ENCODE data around the gene LRRN1.
"Not testable (repeated sequence)": the region's sequence is repeated elsewhere in the genome, so short reads cannot be mapped to it uniquely, and the experiment has no call there.

LRRN1 gene

DNA sequence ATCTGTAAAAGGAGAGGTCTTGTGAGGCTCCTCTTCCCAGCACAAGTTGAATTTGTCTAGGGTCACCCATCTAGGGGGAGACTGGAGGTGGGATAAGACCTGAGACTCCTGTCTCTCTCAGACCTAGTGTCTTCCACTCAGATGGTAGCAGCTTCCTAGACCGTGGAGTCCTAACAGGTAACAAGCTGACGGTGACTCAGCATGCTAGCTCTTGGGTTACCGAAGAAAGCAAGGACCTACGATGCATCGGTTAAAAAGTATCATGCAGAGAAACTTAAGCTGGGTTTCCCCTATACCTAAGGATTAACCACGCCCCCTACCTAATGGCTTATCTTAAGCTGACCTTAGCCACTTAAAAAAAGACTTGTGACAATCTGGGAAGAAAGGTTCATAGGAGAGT, 7.6 kb downstream of the LRRN1 start:
- no peak for DNase-seq (ENCODE audit: low read depth in 2 of 2)

DNA sequence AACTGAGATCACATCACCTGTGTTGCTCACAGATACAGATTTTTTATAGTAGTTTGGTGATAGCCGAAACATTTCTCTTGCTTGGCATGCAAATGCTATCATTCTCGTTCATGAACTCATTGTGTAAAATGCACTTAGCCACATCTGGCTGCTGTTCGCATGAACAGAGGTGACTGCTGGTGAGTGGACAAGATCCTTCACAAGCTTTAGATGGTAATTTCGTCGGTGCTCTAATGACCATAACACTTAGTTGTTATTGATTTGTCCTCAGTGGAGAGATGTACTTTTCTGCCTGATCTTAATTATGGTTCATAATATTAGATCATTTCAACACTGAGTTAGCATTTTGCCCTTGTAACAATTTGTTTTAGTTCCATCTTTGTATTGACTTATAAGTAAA, 13.8 kb downstream of the LRRN1 start:
- no peak for DNase-seq (ENCODE audit: low read depth in 2 of 2)

DNA sequence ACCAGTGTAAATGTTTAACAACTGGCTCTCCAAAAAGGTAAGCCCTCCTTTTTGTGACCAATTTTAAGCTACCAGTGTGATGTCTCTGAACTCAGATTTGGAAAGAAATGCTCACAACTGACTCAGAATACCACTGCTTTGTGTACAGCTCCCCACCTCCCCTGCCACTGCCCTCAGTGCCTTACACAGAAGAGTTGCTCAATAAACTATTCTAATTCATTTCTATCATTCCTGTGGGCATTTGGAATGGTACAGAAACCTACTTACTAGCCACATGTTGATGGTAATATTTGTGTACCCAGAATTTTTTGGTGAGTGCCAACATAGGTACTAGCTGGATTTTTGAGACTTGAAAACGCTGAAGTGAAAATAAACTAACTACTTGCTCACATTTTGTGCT, 16.0 kb downstream of the LRRN1 start:
- DNase-seq (ENCODE audit: low read depth in 2 of 2), result no peak

DNA sequence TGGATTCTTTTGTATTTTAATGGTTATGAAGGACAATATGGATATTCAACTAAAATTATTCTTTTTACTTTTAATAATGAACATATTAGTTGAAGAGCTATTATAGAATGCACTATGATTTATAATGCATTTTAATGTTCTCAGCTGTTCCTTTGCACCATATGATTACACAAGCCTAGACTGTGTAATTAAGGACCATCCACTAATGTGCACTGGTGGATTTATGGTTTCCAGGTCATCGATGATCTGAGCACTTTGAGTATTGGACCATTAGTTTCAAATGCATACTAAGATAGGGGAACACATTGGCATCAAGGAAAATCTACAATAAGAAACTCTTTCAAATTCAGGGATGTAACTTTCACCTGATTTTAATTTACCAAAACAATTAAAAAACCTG, 16.8 kb downstream of the LRRN1 start:
- DNase-seq (ENCODE audit: low read depth in 2 of 2), result no peak

DNA sequence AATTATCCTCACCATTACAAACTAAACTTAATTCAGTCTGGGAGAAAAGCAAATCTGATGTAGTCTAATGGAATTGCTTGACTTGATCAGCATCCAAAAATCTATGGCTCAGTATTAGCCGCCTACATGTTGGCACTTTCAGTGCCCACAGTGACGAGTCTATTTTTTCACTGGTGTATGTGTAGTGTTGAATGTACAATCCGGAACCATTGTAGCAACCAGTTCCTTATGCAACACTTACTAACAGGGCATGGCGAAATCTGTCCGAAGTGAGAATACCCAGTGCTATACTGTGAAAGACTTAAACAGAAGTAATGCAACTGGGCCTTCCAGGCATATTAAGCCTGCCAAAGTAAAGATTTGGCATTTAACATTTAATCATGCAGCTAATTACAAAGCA, 18.6 kb downstream of the LRRN1 start:
- no peak for DNase-seq (ENCODE audit: low read depth in 2 of 2)

DNA sequence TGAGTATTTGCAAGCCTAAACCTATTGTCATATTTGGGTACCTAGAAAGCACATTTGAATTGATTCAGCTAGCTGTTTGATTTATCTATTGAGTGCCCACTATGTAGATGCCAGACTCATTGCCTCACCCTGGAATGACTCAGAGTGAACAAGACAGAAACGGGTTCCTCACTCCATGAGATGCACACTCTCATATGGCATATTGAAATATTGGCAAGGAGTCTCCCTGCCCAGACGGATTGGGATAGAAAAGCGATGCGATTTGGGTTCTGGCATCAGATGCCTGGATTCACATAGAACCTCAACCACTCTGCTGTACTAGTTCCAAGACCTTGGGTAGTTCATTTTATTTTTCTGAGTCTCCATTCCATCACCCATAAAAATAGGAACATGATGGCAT, 22.5 kb downstream of the LRRN1 start:
- no peak for DNase-seq (ENCODE audit: low read depth in 2 of 2)

DNA sequence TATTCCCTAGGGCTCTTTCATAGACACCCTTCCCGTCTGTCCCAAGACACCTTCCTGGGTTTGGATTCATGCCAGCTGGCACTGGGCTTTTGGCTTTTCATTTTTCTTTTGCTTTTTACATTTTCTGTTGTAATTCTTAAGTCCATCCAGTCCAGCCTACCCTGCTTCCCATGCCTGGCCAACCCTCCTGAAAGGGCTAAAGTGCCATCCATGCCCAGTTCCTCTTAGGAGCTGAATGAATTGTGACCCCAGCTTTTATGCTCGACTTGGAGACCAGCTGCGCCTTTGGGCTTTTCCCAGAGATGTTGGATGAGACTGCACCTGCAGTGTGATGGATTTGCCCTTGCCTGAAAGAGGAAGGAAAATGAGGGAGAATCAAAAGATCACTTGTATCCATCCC, 25.8 kb downstream of the LRRN1 start:
- DNase-seq (ENCODE audit: low read depth in 2 of 2), result no peak

DNA sequence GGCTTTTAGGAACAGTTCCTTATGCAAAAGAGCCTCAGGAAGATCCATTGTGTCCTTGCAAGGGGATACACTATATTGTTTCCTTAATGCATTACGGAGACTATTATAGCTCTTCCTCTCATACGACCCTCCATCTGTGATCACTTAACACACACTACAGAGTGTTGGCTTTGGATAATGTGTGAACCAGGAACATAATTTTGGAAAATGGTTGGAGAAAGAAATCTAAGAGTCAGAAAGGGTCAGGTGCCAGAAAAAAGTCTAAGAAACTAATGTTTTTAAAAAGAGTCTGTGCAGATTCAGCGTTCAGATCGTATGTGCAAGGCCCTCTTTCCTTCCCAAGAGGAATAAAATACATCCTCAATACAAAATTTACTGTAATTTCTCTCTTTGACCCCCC, 27.3 kb downstream of the LRRN1 start:
- no peak for DNase-seq (ENCODE audit: low read depth in 2 of 2)

DNA sequence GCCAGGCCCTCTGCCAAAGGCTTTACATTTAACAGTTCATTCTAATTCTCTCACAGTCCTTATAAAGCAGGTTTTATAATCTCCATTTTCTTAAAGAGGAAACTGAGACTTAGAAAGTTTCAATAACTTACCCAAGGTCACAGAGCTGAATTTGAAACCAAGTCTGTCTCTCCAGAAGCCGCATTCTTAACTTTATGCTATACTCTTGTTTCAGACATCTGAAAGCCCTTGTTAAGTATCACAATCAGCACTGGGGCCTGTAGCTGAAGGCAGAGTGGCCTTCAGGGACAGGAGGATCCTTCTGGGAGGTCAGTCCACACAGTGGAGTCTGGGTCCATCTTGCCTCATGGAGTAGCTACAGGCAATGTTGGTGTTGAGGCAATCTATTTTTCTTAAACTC, 27.9 kb downstream of the LRRN1 start:
- no peak for DNase-seq (ENCODE audit: low read depth in 2 of 2)

DNA sequence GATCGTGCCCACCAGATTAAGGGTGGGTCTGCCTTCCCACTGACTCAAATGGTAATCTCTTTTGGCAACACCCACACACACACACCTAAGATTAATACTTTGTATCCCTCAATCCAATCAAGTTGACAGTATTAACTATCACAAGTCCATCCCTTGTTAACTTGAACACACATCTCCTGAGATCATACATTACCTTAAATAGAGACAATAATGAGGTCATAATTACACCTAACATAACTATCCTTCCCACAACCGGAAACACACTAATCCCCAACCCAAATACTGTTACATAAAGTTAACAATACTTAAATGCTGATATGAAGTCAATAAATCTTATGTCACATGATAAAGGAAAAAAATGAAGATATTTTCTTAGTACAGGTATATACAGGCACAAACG, 29.2 kb downstream of the LRRN1 start:
- DNase-seq (ENCODE audit: low read depth in 2 of 2), result not testable (repeated sequence)

DNA sequence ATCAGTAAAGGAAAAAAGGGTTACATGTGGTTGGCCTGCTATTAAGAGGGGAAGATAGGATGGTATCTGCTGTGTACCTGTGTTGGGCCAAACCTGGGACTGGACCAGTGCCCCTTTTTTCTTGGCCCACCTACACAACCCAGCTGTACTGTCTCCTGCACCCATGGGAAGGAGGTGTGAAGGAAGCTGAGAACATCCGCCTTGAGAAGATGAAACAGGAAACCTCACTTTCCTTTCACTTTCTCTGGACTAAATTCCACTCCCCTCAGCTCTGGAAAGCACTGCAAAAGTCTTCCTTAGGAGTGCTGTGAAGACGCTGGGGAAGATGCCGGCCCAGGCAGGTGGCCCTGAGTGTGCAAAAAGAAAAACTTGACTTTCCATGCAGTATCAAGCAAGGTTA, 37.6 kb downstream of the LRRN1 start:
- no peak for DNase-seq (ENCODE audit: low read depth in 2 of 2)

DNA sequence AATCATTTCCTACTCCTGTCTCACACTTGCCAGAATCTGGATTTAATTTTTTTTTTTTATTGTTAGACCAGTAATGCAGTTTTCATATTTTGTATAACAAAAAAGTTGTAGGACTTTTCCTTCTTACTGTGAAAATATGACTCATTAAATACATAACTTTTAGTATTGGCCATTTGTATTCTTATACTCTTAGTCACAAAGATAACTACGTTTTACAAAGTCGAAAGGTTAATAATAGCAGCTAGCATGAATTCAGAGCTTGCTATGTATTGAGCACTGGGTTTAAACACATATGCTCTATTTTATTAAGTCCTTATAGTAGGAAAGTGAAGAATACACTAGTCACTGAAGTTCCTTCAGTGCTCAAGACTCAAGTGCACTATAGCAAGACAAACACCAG, 43.1 kb downstream of the LRRN1 start:
- DNase-seq (ENCODE audit: low read depth in 2 of 2), result no peak

DNA sequence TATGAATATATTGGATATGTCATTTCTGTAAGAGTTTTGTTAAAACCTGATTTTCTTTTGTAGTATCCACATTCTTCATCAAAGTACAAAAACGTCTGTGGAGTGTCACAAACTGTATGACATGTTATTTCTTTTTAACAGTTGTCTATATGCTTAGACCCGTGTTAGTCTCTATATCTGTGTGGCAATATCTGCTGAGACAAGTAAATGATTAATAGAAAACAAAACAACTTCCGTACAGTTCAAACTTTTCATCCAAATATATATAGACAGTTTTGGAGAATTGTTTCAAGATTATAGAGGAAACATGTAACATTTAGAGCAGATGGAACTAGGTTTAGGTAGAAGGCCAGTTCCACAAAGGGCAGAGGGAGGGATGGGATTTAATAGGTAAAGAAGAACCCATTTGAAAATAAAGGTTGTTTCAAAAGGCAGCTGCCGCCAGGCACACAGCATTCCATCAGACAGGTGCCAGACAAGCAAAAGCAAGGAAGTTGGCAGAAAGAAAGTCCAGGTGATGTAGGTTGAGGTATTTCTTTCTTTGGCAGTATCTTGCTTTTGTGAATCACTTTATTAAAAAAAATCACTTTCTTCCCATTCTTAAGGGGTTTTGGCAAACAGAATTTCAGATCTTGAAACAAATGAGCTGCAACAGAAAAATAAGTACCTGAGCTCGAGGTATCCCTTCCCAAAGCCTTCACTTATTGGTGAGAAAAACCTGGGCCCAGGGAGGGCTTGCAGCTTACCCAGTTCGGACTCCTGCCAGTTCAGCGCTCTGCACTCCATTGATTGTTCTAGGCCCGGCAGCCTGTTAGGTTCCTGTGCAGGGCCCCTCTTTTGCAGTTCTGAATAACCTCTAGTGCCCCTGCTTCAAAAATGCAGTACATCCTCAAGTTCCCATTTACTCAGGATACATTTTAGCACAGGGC, 49.0 kb downstream of the LRRN1 start:
- DNase-seq (ENCODE audit: low read depth in 2 of 2), result no peak

DNA sequence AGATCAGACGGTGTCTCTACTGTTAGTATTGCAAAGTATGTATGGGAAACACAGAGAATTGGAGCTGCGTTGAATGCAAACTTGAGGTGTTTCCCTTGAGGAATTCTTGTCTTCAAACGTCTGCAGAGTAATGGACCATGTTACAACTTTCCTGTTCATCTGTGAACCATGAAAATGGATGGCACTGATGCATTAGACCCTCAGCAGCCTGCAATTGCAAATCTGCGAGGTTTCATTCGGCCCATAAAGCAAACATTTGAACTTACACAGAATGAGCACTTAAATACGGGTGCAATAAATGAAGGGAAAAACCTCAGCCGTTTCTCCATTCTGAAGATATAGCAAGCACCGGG, 49.7 kb downstream of the LRRN1 start:
- DNase-seq (ENCODE audit: low read depth in 2 of 2), result no peak

DNA sequence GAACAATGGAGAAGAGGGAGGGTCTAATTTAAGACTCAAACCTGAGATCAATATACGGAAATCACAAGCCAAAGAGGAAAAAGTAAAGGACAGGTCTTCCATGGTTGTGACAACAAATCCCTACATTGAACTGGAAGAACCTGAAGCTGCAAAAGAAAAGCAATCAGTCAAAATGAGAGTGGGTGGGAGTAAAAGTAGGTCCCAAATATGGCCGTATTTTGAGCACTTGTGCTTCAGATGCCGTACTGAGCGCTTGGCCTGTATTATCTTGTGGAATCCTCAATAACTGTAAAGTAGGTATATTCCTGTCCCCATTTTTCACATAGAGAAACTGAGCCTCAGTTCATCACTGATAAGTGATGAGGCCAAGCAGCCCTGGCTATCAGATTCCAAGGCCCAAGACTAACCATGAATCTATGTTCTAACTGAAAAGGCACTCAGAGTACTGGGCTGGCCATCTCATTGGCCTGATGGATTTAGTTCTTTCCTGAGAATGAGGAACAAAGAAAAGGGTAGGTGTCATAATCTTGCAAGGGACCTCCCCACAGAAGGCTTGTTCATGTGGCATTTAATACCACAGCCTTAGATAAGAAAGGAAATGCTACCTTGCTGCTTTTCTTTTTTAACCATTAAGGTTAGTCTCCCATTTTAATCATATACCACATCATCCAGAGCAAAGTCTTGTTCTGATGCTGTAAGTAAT, 52.5 kb downstream of the LRRN1 start:
- no peak for DNase-seq (ENCODE audit: low read depth in 2 of 2)

DNA sequence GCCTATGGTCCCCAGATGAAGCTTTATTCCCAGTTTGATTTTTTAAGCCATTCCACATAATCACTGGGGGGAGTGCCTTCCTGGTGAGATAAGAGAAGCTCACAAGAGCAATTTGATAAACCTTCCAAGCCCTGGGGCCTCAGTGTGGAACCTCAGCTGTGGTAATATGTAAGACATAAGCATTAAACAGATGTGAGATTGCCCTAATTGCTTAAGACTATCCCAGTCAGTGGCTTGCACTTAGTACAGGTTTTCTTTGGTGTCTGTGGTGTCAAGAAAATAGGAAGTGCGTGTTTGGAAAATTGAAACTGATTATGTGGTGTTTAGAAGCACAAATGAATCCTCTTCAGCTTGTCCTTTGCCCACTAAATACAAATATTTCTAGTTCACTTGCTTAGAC, 54.3 kb downstream of the LRRN1 start:
- no peak for DNase-seq (ENCODE audit: low read depth in 2 of 2)

DNA sequence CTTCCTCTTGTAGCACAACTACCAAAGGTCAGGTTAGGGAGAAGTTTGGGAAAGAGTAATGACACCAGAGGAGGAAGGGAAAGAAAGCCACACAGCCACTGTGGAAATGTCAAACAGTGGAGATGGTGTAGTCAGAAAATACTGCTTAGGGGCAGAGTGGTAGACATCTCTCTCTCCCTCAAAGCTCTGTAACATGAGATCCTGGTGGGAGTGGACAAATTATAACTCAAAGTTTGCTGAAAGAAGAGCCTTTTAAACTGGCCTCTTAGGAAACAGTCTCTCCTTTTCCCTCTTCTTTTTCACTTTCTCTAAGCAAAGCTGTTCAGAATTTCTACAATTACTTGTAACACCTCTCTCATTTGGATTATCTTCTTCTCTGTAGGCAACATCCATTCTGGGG, 55.8 kb downstream of the LRRN1 start:
- no peak for DNase-seq (ENCODE audit: low read depth in 2 of 2)

DNA sequence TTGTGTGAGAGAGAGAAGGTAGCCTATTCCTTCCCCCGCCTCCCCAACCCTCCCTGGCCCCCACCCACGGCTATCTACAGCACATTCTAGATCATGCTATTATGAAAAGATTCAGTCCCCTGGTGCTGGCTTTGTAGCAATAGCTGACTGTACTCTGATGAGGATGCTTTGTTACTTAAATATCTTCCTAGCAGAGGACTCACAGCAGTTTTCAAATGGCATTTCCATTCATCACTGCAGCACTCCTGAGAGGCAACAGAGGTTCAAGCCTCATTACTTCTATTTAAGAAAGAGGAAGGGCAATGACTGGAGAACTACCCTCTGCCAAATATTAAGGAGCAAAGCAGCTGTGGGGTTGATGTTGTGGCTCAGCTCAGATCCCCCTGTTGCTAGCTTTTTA, 61.0 kb downstream of the LRRN1 start:
- no peak for DNase-seq (ENCODE audit: low read depth in 2 of 2)

DNA sequence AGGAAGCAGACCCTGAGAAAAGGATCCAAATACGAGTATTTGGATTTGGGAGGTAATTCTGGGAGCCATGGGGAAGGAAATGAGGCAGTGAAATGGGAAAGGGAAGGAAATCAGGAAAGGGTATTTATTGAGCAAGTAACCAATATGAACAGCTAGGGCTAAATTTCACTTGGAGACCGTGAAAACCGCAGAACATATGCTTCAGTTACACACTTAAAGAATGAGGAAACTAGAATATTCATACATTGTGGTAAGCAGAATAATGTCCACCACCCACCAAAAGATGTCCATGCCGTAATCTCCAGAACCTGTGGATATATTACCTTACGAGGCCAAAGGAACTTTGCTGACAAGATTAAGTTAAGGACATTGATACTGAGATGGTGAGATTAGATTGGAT, 63.3 kb downstream of the LRRN1 start:
- no peak for DNase-seq (ENCODE audit: low read depth in 2 of 2)

DNA sequence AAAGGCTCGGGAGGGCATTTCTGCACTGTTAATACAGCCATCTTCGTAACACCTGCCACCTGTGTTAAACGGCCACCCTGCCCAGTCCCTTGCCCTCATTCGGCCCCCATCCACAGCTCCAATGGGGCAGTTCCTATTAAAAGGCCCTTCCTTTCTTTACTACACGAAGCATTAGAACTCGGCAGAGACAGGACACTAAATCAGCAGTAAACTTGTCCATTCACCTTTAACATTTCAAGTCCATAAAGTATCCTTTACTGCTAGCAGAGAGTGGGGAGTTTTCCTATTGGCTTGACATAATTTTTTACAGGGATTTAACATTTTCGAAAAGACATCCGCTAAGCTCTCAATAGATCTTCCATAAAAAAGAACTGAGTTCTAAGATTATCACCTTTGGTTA, 76.3 kb downstream of the LRRN1 start:
- no peak for DNase-seq (ENCODE audit: low read depth in 2 of 2)

DNA sequence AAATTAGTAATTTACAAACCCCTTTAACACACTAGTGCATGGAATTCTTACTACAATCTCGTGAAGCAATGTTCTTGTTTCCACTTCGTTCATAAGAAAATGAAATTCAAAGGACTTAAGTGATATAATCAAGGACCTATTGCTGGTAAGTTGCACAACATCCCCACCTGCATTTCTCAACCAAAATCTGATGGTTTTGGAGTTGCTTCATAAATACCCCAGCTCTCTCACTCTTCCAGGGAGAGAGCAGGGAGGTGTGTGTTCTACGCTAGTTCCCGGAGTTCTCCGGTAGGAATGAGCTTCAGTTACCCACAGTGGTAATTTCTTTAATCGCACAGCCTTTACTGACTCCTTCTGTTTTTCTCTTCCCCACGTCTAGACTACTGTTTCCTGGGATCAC, 81.8 kb downstream of the LRRN1 start:
- no peak for DNase-seq (ENCODE audit: low read depth in 2 of 2)

DNA sequence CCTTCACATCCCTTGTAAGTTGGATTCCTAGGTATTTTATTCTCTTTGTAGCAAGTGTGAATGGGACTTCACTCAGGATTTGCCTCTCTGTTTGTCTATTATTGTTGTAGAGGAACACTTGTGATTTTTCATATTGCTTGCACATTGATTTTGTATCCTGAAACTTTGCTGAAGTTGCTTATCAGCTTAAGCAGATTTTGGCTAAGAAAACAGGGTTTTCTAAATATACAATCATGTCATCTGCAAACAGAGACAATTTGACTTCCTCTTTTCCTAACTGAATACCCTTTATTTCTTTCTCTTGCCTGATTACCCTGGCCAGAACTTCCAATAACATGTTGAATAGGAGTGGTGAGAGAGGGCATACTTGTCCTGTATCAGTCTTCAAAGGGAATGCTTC, 88.1 kb downstream of the LRRN1 start:
- not testable (repeated sequence) for DNase-seq (ENCODE audit: low read depth in 2 of 2)

DNA sequence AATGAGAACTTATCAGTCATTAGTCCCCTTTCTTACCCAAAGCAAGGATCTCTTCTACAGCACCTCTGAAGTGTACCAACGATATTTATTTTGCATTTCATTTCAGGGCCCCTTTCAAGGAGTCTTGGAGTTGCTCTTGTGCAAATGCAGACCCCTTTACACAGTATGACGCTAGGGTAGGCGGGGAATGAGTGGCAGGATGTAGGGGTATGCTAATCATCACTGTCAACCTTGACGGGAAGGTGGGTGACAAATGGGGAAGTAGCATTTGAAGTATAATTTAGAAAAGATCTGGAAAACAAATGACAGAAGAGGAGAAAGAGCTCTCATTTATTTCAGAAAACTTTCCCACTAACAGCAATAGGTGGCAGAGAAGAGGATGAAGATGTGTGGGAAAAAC, 94.4 kb downstream of the LRRN1 start:
- DNase-seq (ENCODE audit: low read depth in 2 of 2), result no peak

Data from stimulated activated CD4-positive, alpha-beta T cell treated with anti-CD3 and anti-CD28 coated beads, Interleukin-4, amount 100 ng/mL, for 48 hours (primary cell).